Amniotic epithelial cell (primary cell): ENCODE data around the gene LTV1.
"Not testable (repeated sequence)": the region's sequence is repeated elsewhere in the genome, so short reads cannot be mapped to it uniquely, and the experiment has no call there.

ENCODE experiments used
- DNase-seq: peaks from one replicate; pipeline ENCODE4 v3.0.0-alpha.2; 2010; ENCODE audit warnings: low read depth

LTV1 gene, protein sequence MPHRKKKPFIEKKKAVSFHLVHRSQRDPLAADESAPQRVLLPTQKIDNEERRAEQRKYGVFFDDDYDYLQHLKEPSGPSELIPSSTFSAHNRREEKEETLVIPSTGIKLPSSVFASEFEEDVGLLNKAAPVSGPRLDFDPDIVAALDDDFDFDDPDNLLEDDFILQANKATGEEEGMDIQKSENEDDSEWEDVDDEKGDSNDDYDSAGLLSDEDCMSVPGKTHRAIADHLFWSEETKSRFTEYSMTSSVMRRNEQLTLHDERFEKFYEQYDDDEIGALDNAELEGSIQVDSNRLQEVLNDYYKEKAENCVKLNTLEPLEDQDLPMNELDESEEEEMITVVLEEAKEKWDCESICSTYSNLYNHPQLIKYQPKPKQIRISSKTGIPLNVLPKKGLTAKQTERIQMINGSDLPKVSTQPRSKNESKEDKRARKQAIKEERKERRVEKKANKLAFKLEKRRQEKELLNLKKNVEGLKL

DNA sequence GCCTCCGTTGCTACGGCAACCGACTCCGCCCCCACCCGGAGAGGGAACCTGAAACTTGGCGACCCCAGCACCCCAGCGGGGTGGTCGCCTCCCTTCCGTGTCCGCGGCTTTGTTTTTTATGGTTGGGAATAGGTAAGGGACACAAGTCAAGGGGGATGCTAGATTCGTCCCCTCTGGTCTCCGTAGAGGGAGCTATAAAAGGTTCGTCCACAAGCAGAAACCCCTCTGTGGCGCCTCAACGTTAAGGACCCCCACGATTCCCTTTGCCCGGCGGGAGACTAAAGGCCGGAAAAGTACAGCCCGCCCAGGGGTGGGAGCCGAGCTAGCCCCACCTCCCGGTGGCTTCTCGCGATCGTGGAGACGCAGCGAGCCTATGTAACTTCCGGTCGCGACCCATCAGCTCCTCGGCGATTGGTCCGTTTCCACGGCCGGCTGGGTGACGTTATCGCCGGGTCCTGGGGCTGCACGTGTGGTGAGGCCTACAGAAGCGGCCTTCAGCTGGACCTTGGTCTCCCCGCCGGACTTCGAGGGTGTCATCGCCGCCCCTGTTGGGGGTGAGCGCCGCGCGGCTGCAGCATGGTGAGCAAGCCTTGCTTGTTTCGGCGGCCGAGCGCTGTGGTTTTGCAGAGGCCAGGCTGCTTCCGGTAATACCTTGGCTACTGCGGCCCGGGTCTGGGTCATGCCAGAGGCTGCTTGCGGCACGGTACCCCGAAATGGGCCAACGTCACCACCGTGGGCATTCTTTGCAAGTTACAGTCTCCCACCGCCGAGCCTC lies at the start of gene LTV1:
Gene LTV1, plus strand, starts transcription at position 437 of the 775 bp plus-strand sequence. Its CDS starts 140 bp downstream, at position 577.
- DNase-seq = peak; percentile 94

DNA sequence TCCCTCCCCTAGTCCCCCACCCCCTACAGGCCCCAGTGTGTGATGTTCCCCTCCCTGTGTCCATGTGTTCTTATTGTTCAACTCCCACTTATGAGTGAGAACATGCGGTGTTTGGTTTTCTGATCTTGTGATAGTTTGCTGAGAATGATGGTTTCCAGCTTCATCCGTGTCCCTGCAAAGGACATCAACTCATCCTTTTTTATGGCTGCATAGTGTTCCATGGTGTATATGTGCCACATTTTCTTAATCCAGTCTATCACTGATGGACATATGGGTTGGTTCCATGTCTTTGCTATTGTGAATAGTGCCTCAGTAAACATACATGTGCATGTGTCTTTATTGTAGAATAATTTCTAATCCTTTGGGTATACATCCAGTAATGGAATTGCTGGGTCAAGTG lies 46.6 kb upstream of the LTV1 start:
- not testable (repeated sequence) for DNase-seq

DNA sequence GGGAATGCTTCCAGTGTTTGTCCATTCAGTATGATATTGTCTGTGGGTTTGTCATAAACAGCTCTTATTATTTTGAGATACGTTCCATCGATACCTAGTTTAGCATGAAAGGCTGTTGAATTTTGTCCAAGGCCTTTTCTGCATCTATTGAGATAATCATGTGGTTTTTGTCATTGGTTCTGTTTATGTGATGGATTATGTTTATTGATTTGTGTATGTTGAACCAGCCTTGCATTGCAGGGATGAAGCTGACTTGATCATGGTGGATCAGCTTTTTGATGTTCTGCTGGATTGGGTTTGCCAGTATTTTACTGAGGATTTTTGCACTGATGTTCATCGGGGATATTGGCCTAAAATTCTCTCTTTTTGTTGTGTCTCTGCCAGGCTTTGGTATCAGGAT lies 44.7 kb upstream of the LTV1 start:
- not testable (repeated sequence) for DNase-seq

DNA sequence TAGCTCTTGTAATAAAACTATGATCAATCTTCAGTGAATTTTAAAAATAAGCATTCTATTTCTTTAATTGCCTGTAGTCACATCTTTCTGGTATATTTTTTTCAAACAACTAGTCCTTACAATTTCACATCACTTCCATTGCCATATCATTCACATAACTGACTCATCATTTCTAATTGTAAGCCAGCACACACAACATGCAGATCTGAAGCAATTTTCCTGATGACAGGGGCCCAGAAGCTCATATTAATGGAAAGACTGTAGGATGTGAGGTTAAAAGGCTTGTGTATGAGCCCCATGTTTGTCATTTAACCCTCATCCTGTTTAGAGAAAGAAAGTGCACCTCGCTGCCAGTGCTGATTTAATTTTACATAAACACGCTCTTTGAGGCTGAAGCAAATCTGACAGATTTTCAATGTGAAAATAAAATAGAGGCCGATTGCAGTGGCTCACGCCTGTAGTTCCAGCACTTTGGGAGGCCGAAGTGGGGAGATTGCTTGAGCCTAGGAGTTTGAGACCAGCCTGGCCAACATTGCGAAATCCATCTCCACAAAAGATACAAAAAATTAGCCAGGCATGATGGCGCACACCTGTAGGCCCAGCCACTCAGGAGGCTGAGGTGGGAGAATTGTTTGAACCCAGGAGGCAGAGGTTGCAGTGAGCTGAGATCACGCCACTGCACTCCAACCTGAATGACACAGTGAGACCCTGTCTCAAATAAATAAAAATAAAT lies 40.1 kb upstream of the LTV1 start:
- DNase-seq = peak; percentile 81

DNA sequence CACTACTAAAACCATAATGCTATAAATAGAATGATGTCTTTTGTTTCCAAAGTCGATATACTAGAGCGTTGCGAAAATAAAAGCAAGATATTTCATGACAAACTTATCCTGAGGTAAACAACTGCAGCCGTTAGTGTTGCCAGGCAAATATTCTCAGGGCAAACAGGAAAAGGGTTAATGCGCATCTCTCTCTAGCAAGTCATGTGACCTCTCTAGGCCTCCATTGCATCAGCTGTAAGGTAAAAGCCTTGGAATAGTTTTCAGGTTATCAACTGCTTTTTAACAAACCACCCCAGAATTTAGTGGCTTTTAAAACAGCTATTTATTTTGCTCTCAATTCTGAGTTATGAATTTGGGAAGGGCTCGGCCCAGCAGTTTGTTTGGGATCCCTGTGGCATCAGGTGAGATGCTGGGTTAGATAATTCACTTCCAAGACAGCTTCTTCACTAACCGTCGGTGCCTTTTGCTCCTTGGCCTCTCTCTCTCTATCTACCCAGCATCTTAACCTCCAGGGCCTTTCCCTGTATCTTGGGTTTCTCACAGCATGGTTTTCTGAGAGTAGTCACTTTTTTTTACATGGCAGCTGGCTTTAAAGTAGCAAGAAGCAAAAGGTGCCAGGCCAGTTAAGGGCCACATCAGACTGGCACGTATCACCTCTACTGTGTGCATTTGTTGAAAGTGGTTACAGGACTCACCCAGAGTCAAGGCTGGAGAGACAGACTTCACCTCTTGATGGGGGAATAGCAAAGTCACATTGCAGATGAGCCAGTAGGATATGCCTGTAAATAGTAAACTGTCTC lies 39.2 kb upstream of the LTV1 start:
- no peak for DNase-seq

DNA sequence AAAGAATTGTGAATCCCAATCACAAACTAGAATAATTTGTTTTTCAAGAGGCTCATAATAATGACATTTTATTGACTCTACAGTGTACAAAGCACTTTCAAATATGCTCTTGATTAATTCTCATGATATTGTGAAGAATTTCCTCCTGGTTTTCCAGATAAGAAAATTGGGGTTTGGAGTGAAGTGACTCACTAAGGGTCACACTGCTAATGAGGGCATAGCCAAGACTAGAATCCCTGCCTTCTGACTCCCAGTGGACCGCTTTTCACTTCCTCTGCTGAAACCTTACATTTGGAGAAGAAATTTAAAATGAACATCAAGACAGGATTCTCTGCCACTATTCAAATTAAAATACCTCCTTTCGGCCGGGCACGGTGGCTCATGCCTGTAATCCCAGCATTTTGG lies 38.3 kb upstream of the LTV1 start:
- DNase-seq = peak; percentile 68

DNA sequence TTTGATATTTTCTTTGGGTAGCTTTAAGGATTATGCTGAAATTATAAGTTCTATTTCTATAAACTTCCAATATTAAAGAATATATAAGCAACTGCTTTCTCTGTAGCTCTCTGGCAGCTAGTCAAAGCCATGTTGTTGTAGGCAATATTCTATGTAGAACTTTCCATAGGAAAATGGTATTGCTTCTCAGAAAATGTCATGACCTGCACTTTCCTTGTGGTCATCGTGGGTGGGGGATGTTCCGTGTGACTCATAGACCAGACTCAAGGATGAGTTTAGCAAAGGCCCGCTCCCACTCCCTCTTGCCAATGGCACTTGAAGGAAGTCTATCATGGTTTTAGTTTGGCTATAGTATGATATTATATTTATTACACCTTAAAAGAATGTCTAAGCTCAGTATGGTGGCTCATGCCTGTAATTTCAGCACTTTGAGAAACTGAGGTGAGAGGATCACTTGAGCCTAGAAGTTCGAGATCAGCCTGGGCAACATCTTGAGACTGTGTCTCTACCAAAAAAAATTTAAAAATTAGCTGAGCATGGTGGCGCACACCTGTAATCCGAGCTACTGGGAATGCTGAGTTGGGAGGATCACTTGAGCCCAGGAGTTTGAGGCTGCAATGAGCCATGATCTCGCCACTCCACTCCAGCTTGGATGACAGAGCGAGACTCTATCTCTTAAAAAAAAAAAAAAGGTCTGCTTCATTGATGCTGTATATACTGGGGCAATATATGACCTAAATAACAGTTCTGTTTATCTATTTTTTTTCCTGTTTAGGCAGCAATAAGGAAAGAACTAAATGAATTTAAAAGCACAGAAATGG lies 36.6 kb upstream of the LTV1 start:
- DNase-seq = peak; percentile 92

DNA sequence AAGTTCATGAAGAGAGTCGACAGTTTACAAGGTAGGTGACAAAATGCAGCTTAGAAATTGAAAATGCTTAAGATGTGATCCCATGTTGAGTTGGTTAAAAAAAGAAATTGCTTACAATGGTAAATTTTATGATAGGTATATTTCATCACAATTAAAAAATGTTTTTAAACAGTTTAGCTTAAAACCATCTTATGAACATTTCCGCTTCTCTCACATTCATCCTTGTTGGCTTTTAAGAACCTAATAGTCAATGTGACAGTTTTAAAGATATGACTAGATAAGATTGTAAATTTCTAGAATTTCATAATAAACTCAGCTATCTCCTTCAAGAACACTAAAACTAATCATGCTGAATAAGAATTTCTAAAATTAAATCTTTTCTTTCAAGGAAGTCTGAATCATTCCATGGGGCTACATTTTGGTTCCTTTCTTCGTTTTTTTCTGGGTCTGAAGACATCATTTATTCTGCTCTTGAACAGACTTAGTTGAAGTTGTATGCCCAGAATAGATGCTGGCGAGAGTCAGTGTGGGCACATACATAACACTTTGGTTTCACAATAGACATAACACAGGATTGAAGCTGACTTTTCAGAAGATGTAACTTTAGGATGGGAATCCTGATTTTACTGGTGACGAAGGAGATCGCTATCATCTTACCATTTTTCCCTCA lies 35.9 kb upstream of the LTV1 start:
- peak; percentile 68 for DNase-seq

DNA sequence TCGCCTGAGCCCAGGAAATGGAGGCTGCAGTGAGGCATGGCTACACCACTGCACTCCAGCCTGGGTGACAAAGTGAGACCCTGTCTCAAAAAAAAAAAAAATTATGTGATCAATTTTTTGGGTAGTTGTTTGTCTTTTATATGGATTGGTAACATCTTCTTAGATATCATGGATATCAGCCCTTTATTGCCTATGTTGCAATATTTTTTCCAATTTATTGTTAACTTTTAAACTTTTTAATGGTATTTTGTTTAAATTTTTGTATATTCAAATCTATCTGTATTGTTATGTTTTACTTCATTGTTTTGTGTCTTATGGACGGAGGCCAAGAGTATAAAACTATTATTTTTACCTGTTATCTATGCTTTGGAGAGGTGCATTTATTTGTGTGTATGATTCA lies 32.4 kb upstream of the LTV1 start:
- no peak for DNase-seq

DNA sequence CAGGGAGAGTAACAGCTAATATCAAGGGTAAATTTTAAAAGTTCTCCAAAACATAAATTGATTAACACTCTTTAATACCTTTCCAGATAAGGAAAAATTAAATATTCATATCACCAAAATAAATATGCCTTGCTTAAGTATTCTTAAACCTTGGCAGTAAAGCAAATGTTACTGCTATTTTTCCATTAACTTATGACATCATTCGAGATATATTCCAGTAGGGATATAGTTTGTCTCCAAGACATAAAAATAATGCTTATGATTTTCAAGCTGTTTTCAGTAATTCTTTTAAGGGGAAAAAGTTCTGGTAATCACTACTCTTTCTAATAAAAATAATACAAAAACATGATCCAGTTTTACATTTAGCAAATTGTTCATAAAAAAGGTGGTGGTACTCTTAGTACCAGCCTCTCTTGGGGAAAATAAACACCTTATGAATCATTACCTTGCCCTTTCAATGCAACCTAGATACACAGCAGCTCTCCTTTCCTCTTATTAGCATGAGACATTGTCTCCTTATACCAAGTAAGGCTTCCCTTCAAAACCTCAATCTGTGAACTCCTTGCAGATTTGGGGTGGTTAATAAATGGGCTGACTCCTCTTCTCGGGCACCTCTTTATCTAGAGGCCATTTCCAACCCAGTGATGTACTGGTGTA lies 31.5 kb upstream of the LTV1 start:
- peak; percentile 50 for DNase-seq

DNA sequence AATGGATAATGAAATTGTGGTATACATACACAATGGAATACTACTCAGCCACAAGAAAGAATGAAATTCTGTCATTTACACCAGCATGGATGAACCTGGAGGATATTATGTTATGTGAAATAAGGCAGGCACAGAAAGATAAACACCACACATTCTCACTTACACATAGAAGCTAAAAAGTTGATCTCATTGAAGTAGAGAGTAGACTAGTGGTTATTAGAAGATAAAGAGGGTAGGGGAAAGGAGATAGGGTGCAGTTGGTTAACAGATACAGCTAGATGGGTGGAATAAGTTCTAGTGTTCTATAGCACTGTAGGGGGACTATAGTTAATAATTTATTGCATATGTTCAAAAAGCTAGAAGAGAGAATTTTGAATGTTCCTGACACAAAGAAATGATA lies 25.5 kb upstream of the LTV1 start:
- DNase-seq = no peak

DNA sequence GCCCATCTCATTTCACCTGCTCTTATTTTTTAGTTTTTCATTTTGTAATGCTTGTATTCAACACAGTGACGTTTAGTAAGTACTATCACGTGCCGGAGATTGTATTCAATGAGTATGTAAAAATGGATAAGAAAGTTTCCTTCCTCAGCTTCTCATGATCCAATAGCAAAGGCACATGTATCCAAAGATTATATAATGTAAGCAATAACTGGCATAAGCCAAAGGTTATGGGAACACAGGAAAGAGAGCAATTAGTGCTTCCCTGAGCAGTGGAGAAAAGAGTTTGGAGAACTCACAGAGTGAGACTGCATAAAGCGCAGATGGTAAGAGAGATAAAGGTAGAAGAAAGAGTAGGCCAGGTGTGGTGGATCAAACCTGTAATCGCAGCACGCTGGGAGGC lies 21.8 kb upstream of the LTV1 start:
- DNase-seq = no peak

DNA sequence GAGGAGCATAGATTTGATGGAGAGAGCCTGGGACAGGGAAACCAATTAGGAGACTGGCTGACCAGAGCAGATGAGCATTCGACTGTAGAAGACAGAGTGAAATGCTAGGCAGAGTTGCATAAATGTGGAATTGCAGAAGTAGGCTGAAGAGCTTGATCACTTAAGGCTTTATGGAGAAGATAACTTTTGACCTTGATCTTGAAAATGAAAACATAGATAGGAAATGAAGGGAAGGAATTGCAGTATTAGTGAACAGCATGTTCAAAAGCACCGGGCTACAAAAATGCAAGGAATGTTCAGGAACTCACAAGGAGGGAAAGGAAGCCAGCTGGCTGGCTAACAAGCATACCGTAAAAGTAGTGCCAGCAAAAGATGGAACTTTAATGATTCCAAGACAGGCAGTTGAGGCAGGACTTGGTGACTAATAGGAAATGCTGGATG lies 20.5 kb upstream of the LTV1 start:
- DNase-seq = peak; percentile 85

DNA sequence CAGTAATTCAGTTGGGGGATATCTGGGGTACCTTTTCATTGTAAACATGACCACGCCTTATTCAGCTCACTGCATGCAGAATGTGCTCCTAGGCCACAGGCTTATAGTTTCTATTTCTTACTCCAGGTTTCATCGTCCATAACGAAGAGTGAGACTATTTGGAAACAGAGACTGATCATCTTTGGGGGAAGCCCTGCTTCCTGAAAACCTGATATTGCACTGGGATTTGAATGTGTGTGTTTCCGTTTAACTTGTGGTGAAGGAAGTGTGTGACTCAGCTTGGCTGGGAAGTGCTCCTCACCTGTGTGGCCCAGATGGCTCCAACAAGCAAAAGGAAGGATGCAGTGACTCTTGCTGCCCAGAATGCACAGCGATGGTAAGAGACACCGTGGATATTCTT lies 19.6 kb upstream of the LTV1 start:
- DNase-seq = no peak

DNA sequence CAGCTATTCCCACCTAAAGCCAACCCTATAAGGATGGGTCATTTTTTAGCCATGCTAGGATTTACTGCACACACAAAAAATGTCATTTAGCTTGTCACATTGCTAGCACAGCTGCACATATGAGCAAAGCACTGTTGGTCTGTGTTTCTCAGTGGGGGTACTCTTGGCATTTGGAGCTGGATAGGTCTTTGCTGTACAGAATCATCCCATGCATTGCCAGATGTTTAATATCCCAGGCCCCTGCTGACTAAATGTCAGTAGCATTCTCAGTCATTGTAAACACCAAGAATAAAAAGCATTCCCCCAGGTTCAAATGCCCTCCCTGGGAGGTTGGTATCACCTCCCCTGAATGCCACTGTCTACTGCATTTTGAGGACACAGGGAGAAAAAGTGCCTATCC lies 14.6 kb upstream of the LTV1 start:
- no peak for DNase-seq

DNA sequence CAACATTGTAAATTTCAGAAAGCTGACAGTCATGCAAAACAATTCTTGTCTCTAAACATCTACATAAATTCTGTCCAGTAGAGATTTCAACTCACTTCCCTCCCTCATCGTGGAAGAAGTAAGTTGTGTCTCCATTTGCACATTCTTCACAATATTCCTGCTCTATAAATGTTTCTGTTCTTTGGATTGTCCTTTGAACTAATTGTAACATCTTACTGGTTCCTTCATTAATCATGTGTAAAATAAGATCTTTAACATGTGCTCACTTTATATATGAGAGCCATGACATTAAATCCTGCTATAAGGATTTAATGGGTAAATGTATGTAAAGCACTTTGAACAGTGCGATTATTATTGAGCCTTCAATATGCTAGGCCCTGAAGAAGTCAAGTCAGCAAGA lies 7.0 kb upstream of the LTV1 start:
- no peak for DNase-seq

DNA sequence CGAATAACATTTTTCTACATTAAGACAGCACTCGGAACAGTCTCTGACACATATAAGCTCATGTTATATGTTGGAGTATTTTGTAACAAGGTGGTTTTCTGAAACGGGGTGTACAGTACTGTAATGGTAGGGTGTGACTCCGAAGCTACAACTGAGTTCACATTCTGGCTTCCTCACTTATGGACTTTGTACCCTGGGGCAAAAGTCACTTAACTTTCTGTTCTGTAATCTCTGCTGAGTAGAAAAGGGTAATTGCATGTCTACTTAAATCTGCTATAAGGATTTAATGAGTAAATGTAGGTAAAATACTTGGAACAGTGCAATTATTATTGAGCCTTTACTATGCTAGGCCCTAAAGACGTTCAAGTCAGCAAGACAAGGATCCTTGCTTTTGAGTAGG lies 4.7 kb upstream of the LTV1 start:
- peak; percentile 7 for DNase-seq

DNA sequence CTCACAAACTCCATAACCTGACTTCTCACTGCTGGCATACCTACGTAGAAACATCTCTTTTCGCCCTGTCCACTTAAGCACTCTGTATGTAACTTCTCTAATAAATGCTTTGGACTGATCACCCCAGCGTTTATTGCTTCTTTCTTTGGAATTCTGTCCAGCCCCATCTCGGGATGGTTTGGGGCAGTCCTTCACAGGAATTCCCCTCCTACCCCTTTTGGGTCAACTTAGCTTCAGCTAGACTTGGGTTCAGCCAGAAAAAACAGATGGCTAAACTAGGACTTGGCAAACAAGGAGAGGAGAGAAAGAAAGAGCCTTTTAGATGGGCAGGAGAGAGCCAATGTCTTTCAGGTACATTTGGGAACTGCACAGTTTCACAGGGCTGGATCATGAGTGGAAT lies 3.9 kb upstream of the LTV1 start:
- peak; percentile 25 for DNase-seq

DNA sequence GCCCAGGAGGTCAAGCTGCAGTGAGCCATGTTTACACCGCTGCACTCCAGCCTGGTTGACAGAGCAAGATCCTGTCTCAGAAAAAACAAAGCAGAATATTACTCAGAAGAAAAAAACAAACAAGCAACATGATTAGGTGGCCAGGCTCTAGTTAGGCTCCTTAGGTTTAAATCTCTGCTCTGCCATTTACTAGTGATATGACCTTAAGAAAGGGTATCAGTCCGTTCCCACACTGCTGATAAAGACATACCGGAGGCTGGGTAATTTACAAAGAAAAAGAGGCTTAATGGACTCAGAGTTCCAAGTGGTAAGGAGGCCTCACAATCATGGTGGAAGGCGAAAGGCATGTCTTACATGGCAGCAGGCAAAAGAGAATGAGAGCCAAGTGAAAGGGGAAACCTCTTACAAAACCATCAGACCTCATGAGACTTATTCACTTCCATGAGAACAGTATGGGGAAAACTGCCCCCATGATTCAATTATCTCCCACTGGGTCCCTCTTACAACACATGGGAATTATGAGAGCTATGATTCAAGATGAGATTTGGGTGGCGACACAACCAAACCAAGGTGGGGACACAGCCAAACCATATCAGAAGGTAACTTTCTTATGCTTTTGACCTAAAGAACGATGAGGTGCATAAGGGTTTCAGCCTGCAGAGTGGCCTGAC lies 2.4 kb upstream of the LTV1 start:
- DNase-seq = no peak
